Left renal pelvis (tissue), 4 donors: ENCODE data around the gene POGLUT3. TPM values are rescaled to one million over a fixed set of nuclear protein-coding genes. Genes with fewer than 3 reads are reported as not detected.

Experiments used
- polyA plus RNA-seq, 4 donors: library from polyadenylated mRNA; unstranded; fragments of 120-200 nt; gene quantifications; one replicate each; pipeline ENCODE4 v1.2.1, GENCODE V29; 2013; ENCODE audit not compliant: insufficient read length in 4 of 4

Gene POGLUT3
- polyA plus RNA-seq, 4 donors: 33.8 to 112 (median 45.8) TPM

Other genes with a start within 250 kb of the POGLUT3 start
- gene C11orf65, start 30.9 kb downstream of the POGLUT3 start, polyA plus RNA-seq: 1 to 10 TPM in 3 of 4 donors, under 1 TPM in 1; 0.66 to 3.9 (median 2.6) TPM
- gene EXPH5, start 95.4 kb upstream of the POGLUT3 start, polyA plus RNA-seq: 1 to 10 TPM in 3 of 4 donors, under 1 TPM in 1; 0.72 to 5.0 (median 3.8) TPM
- gene DDX10, start 166.7 kb upstream of the POGLUT3 start, polyA plus RNA-seq: 10 to 100 TPM; 30.6 to 94.6 (median 73.9) TPM